ENCODE measurements around the gene MUC5AC. TPM values are rescaled to one million over a fixed set of nuclear protein-coding genes. Genes with fewer than 3 reads are reported as not detected.
"Not testable (repeated sequence)": the region's sequence is repeated elsewhere in the genome, so short reads cannot be mapped to it uniquely, and the experiment has no call there.

The MUC5AC gene
- total RNA-seq, 2 donors from 2014 or later: not detected

DNA sequence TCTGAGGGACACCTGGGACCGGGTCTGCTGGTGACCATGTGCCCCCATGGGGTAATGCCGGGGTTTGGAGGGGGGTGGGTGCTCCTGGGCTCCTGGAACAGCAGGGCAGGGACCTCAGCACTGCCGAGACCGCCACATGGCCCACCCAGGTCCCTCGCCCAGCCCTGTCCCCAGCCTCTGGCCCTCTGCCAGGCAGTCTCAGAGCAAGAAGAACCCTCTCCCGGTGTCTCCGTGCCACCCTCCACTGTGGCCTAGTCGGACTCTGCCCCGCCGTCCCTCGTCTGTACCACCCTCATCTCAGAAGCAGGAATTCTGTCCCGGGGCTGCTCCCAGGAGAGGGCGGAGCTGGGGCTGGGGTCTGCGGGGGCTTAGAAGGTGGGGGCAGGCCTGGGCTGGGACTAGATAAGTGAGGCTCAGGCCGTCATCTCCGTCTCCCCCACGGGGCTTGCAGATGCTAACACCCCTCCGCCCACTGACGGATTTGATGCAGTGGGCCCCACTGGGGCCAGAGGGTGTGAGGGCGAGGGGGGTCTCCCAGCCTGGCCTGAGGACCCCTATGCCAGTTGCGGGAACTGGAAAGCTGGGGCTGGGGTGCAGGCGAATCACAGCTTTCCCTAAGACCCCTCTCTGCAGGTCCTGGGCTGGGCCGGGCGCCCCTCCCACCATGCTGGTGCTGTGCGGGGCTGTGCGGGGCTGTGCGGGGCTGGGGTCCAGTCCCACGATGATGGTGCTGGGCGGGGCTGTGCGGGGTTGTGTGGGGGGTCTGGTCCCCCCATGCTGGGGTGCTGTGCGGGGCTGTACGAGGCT lies 1.1 kb downstream of the MUC5AC start:
- no peak overlapping the region for H3K27ac Mint-ChIP-seq

DNA sequence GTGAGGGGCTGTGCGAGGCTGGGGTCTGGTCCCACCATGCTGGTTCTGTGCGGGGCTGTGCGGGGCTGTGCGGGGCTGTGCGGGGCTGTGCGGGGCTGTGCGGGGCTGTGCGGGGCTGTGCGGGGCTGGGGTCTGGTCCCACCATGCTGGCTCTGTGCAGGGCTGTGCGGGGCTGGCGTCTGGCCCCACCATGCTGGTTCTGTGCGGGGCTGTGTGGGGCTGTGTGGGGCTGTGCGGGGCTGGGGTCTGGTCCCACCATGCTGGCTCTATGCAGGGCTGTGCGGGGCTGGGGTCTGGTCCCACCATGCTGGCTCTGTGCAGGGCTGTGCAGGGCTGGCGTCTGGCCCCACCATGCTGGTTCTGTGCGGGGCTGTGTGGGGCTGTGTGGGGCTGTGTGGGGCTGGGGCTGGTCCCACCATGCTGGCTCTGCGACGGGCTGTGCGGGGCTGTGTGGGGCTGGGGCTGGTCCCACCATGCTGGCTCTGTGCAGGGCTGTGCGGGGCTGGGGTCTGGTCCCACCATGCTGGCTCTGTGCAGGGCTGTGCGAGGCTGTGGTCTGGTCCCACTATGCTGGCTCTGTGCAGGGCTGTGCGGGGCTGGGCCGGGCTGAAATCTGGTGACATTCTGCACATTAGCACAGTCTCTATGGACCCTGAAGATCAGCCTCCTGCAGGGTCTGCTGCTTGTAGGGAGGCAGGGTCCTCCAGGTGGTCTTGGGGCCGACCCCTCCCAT lies 1.9 kb downstream of the MUC5AC start:
- peak; percentile 35 for DNase-seq
- H3K9me3 ChIP-seq (ENCODE audit: control insufficient read depth, low read length): peaks cover 14% of the 10 kb centered on the region
- not testable (repeated sequence) for H3K27ac ChIP-seq (ENCODE audit: low read depth, low read length); H3K27me3 Mint-ChIP-seq (ENCODE audit: insufficient read depth); H3K36me3 ChIP-seq (ENCODE audit: control insufficient read depth, insufficient read depth, low read length); H3K27me3 ChIP-seq (ENCODE audit: control insufficient read depth, insufficient read depth, low read length, poor library complexity, severe bottlenecking); H3K36me3 Mint-ChIP-seq (ENCODE audit: low read depth); H3K4me3 Mint-ChIP-seq; H3K27ac Mint-ChIP-seq; H3K9me3 Mint-ChIP-seq; H3K4me3 ChIP-seq (ENCODE audit: low read length); H3K4me1 ChIP-seq (ENCODE audit: control insufficient read depth, insufficient read depth, low read length); H3K4me1 Mint-ChIP-seq; H3K9ac ChIP-seq (ENCODE audit: extremely low read depth, low read length, poor library complexity, severe bottlenecking)
- 85 to 90% methylated on average over 4 to 15 of the region's 24 CpGs for WGBS, 2 experiments (ENCODE audit: insufficient coverage in 1 of 2, insufficient read length in 1 of 2)

More for the DNA sequence above, 1.1 kb downstream of the MUC5AC start:
- peaks cover 14% of the 10 kb centered on the region for H3K9me3 ChIP-seq (ENCODE audit: control insufficient read depth, low read length)
- no peak overlapping the region for H3K4me3 ChIP-seq (ENCODE audit: low read length)
- no peaks in the 10 kb centered on the region for H3K9me3 Mint-ChIP-seq
- no peaks in the 10 kb centered on the region for H3K27me3 ChIP-seq (ENCODE audit: control insufficient read depth, insufficient read depth, low read length, poor library complexity, severe bottlenecking)
- 90 to 93% methylated on average over 25 to 32 of the region's 32 CpGs for WGBS, 2 experiments (ENCODE audit: insufficient coverage in 1 of 2, insufficient read length in 1 of 2)
- no peaks in the 10 kb centered on the region for H3K36me3 ChIP-seq (ENCODE audit: control insufficient read depth, insufficient read depth, low read length)
- peak; percentile 36 for DNase-seq
- H3K36me3 Mint-ChIP-seq (ENCODE audit: low read depth): no peaks in the 10 kb centered on the region
- H3K4me1 Mint-ChIP-seq: no peaks in the 10 kb centered on the region
- H3K4me1 ChIP-seq (ENCODE audit: control insufficient read depth, insufficient read depth, low read length): no peaks in the 10 kb centered on the region
- no peaks in the 10 kb centered on the region for H3K27me3 Mint-ChIP-seq (ENCODE audit: insufficient read depth)
- no peak overlapping the region for H3K4me3 Mint-ChIP-seq
- H3K27ac ChIP-seq (ENCODE audit: low read depth, low read length): no peak overlapping the region
- H3K9ac ChIP-seq (ENCODE audit: extremely low read depth, low read length, poor library complexity, severe bottlenecking): no peak overlapping the region
- TF ChIP-seq, protein P1, sequence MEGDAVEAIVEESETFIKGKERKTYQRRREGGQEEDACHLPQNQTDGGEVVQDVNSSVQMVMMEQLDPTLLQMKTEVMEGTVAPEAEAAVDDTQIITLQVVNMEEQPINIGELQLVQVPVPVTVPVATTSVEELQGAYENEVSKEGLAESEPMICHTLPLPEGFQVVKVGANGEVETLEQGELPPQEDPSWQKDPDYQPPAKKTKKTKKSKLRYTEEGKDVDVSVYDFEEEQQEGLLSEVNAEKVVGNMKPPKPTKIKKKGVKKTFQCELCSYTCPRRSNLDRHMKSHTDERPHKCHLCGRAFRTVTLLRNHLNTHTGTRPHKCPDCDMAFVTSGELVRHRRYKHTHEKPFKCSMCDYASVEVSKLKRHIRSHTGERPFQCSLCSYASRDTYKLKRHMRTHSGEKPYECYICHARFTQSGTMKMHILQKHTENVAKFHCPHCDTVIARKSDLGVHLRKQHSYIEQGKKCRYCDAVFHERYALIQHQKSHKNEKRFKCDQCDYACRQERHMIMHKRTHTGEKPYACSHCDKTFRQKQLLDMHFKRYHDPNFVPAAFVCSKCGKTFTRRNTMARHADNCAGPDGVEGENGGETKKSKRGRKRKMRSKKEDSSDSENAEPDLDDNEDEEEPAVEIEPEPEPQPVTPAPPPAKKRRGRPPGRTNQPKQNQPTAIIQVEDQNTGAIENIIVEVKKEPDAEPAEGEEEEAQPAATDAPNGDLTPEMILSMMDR (conservative IDR thresholded peaks at IDR 0.05): no peak

DNA sequence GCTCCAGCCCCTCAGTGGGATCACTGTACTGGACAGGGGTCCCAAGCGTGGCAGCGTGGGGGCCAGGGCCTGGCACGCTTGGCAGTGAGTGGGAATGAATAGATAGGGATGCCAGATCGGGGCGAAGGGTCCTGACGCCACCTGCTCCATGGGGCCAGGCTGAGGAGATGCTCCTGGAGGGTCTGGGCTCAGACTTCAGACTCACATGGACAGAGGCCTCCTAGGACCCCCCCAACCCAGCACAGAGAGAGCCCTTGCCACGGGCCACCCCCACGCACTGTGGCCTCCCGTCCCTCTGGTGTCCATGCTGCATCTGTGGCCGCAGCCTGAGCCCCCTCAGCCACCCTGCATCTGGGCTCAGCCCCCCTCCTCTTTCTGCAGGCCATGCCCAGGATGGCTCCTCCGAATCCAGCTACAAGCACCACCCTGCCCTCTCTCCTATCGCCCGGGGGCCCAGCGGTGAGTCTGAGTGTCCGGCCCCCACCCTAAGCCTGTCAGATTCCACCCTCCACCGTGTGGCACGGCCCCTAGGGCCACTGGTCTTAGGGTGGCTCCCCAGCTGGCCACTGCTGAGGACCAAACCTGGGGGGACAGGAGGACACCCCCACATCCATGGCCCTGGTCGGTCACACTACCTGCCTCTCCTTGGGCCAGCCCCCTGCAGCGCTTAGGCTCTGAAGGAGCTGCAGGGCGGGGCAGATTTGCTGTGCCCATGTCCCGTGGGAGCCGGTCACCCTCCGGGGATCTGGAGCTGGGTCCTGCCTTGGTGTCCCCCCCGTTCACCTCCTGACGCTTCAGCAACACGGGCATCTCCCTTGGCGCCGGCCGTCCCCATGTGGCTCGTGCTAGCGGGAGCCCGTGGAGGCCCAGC lies 2.7 kb downstream of the MUC5AC start:
- Histone ChIP-seq H3K4me1 (ENCODE audit: control insufficient read depth, insufficient read depth, low read length) (no peaks in the 10 kb centered on the region), H3K9ac (ENCODE audit: extremely low read depth, low read length, poor library complexity, severe bottlenecking) (no peak overlapping the region), H3K36me3 (ENCODE audit: control insufficient read depth, insufficient read depth, low read length) (no peaks in the 10 kb centered on the region), H3K4me3 (ENCODE audit: low read length) (no peak overlapping the region), H3K27me3 (ENCODE audit: control insufficient read depth, insufficient read depth, low read length, poor library complexity, severe bottlenecking) (no peaks in the 10 kb centered on the region), H3K9me3 (ENCODE audit: control insufficient read depth, low read length) (peaks cover 11% of the 10 kb centered on the region), H3K27ac (ENCODE audit: low read depth, low read length) (no peak overlapping the region)
- DNase-seq: peak; percentile 38
- Mint-ChIP-seq H3K9me3 (no peaks in the 10 kb centered on the region), H3K4me1 (no peaks in the 10 kb centered on the region), H3K27ac (no peak overlapping the region), H3K27me3 (ENCODE audit: insufficient read depth) (no peaks in the 10 kb centered on the region), H3K36me3 (ENCODE audit: low read depth) (no peaks in the 10 kb centered on the region), H3K4me3 (no peak overlapping the region)
- TF ChIP-seq, protein P1 (conservative IDR thresholded peaks at IDR 0.05): no peak
- WGBS, 2 experiments (ENCODE audit: insufficient coverage in 1 of 2, insufficient read length in 1 of 2): 91 to 98% methylated on average over 8 to 32 of the region's 32 CpGs
